Measurements from ENCODE around the gene LETM1. TPM values are rescaled to one million over a fixed set of nuclear protein-coding genes. Genes with fewer than 3 reads are reported as not detected.
A peak's percentile ranks its signal among the peaks of the same experiment; 100 is the strongest.

LETM1 gene
- total RNA-seq, 4 donors from 2014 or later = 23.2 to 40.3 (median 33.6) TPM

DNA sequence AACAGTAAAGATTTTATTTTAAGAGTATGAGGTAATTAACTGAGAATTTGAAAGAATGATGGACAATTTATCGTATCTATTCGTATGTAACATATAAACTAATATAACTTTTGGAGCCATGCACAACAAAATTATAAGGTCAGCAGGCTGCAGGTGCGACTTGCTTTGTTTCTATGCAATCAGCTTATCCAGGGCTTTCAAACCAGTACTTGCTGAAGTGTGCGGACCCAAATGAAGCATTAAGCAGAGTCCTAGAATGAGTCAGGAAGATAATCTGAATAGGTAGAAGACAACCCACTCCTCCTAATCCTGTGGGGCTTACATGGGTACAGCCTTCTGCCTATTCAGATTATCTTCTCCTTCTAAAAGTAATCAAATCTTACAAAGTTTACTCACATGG, 17.3 kb upstream of the LETM1 start:
- TF ChIP-seq, protein P1, sequence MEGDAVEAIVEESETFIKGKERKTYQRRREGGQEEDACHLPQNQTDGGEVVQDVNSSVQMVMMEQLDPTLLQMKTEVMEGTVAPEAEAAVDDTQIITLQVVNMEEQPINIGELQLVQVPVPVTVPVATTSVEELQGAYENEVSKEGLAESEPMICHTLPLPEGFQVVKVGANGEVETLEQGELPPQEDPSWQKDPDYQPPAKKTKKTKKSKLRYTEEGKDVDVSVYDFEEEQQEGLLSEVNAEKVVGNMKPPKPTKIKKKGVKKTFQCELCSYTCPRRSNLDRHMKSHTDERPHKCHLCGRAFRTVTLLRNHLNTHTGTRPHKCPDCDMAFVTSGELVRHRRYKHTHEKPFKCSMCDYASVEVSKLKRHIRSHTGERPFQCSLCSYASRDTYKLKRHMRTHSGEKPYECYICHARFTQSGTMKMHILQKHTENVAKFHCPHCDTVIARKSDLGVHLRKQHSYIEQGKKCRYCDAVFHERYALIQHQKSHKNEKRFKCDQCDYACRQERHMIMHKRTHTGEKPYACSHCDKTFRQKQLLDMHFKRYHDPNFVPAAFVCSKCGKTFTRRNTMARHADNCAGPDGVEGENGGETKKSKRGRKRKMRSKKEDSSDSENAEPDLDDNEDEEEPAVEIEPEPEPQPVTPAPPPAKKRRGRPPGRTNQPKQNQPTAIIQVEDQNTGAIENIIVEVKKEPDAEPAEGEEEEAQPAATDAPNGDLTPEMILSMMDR (IDR thresholded peaks at IDR 0.05 in 4 of 5, conservative IDR thresholded peaks at IDR 0.05 in 1 of 5) = no peak
- TF ChIP-seq POLR2A (IDR thresholded peaks at IDR 0.05) = no peak
- no peaks in the 10 kb centered on the region for H3K36me3 ChIP-seq
- in situ Hi-C loops (cut with MboI; ENCODE audit: low sequenced_read_pairs in 4 of 4) (no loop called here), intact Hi-C loops (cut with DNase I; ENCODE audit: low total_unique reads) (loop anchor here (5.0 kb wide), 1 partner anchor 526 kb away; the partner anchor contains the start of gene UVSSA)
- no peak overlapping the region for H3K27ac ChIP-seq
- peaks cover 16 to 23% of the 10 kb centered on the region in 2 donors for H3K4me1 ChIP-seq
- peaks cover 0 to 2% (median 0%) of the 10 kb centered on the region in 3 donors for H3K27me3 ChIP-seq
- DNase-seq = no peak
- no peaks in the 10 kb centered on the region for H3K9me3 ChIP-seq
- no peak overlapping the region for H3K4me3 ChIP-seq
- ATAC-seq = no peak

DNA sequence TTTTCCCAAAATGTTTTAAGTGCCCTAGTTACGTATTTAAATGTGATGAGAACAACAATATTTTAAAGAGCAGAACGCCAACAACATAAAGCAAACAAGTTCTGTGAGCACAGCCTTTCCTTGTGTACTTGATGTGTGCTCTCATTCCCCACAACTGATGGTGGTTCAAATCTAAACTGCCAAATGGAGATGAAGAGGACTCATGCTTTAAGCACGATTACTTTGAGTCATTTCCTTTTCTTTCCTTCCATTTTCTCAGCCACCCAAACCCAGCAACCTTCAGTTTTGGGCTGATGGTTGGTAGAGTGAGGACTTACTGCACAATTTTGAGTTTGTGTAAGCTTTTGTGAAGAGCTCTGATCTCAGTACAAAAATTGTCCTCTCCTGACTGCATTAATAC, 16.9 kb upstream of the LETM1 start:
- TF ChIP-seq, protein P1 (IDR thresholded peaks at IDR 0.05 in 4 of 5, conservative IDR thresholded peaks at IDR 0.05 in 1 of 5) = no peak
- no peak for TF ChIP-seq POLR2A (IDR thresholded peaks at IDR 0.05)
- no peaks in the 10 kb centered on the region for H3K36me3 ChIP-seq
- H3K27ac ChIP-seq = no peak overlapping the region
- no peaks in the 10 kb centered on the region for H3K9me3 ChIP-seq
- peaks cover 16 to 23% of the 10 kb centered on the region in 2 donors for H3K4me1 ChIP-seq
- intact Hi-C loops (cut with DNase I; ENCODE audit: low total_unique reads) = loop anchor here (5.0 kb wide), 1 partner anchor 526 kb away; the partner anchor contains the start of gene UVSSA
- in situ Hi-C loops (cut with MboI; ENCODE audit: low sequenced_read_pairs in 4 of 4) = no loop called here
- peak overlapping the region in 1 of 4 donors; percentile 82 for H3K4me3 ChIP-seq
- DNase-seq (no peak), ATAC-seq (no peak)
- peaks cover 0 to 2% (median 0%) of the 10 kb centered on the region in 3 donors for H3K27me3 ChIP-seq

DNA sequence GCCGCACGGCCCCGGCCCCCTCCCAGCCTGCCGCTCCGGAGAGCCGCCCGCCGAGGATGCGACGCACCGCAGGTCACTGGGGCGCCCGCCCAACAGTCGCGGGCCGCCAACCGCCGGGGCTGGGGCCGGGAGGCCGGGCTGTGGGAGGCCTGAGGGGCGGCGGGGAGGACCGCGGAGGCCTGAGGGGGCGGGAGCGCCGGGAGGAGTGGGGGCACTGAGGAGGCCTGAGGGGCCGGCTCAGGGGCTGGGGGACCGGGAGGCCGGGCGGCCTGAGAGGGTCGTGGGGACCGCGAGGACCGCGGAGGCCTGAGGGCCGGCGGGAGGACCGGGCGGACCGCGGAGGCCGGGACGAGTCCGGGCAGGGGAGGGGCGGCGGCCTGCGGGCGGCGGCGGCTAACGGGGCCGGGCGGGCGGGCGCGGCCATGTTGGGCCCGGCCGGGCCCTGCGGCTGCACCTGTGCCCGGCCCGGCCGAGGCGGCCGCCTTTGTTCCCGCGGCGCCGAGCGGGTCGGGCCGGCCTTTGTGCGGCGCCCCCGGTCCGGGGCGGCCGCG, 15.6 kb upstream of the LETM1 start:
- peak overlapping the region; percentile 81 to 91 (median 85) for H3K27ac ChIP-seq
- DNase-seq (no peak), ATAC-seq (peak; percentile 28 to 38)
- in situ Hi-C loops (cut with MboI; ENCODE audit: low sequenced_read_pairs in 4 of 4) = no loop called here
- no peaks in the 10 kb centered on the region for H3K9me3 ChIP-seq
- H3K4me3 ChIP-seq = peak overlapping the region; percentile 68 to 86 (median 80)
- intact Hi-C loops (cut with DNase I; ENCODE audit: low total_unique reads) = loop anchor here (1.0 to 5.0 kb wide), 3 partner anchors 137 to 524 kb away; partner anchors contain the start of genes NELFA, SLBP and UVSSA
- peaks cover 0 to 9% (median 2%) of the 10 kb centered on the region in 3 donors for H3K27me3 ChIP-seq
- TF ChIP-seq POLR2A (IDR thresholded peaks at IDR 0.05) = no peak
- TF ChIP-seq, protein P1 (IDR thresholded peaks at IDR 0.05 in 4 of 5, conservative IDR thresholded peaks at IDR 0.05 in 1 of 5) = no peak
- peaks cover 16 to 23% of the 10 kb centered on the region in 2 donors for H3K4me1 ChIP-seq
- H3K36me3 ChIP-seq = no peaks in the 10 kb centered on the region

DNA sequence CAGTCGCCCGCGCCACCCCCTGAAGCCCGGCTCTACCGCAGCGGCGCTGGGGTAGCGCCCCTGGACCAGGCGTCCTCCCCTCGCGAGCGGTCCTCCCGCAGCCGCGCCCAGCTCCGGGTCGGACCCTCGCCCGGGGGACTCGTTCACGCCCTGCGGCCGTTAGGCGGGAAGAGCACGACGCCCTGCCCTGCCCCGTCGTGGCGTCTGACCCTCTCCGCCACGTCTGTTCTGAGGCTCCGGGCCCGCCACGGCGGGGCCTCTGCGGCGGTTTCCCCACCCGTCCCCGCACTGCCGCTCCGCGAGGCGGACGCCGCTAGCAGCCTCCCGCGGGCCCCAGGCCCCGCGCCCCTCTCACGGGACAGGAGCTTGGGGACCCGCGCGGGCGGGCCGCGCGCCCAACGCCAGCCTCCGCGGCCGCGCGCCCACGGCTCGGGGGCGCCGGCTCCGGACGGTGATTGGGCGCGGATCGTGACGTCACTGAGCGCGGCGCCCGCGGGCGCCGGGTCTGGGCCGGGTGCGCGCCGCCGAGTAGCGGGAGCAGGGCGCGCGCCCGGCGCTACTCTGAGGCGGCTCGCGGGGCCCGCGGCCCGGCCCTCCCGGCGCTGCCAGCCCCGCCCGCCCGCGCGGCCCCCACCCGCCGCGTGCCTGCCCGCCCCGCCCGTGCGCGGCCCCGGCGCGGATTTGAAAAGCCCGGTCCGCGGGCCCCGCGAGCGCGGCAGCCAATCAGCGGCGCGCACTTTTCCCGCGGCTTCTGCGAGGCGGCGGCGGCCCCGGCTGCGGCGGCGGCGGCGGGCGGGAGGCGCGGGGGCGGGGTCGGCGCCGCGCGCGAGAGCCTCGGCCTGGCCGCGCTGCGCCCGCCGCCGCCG, 14.9 kb upstream of the LETM1 start, which contains the start of gene NSD2:
NSD2 (plus strand) TSS at position 816 of the 866 bp plus-strand sequence. CDS start 29,262 bp downstream, outside the sequence.
- peak; percentile 84 for ATAC-seq
- H3K27me3 ChIP-seq = peaks cover 2 to 9% (median 6%) of the 10 kb centered on the region in 3 donors

More for the DNA sequence above, 14.9 kb upstream of the LETM1 start, which contains the start of gene NSD2:
- H3K9me3 ChIP-seq = no peaks in the 10 kb centered on the region
- TF ChIP-seq, protein P1 (IDR thresholded peaks at IDR 0.05 in 4 of 5, conservative IDR thresholded peaks at IDR 0.05 in 1 of 5) = peak in 1 of 5 experiments; percentile 12
- peak; percentile 69 to 73 for TF ChIP-seq POLR2A (IDR thresholded peaks at IDR 0.05)
- peaks cover 16 to 23% of the 10 kb centered on the region in 2 donors for H3K4me1 ChIP-seq
- intact Hi-C loops (cut with DNase I; ENCODE audit: low total_unique reads) (loop anchor here (1.0 to 5.0 kb wide), 4 partner anchors 15 to 524 kb away; partner anchors contain the start of genes LETM1, NELFA, SLBP and UVSSA), in situ Hi-C loops (cut with MboI; ENCODE audit: low sequenced_read_pairs in 4 of 4) (no loop called here)
- H3K27ac ChIP-seq = peak within 1 kb of the TSS; percentile 87 to 96 (median 91)
- no peaks in the 10 kb centered on the region for H3K36me3 ChIP-seq
- peak within 1 kb of the TSS; percentile 68 to 91 (median 84) for H3K4me3 ChIP-seq
- DNase-seq = peak; percentile 78 to 79

Data from gastrocnemius medialis (tissue), 4 donors.